ENCODE data around the gene SLC25A21. TPM values are rescaled to one million over a fixed set of nuclear protein-coding genes. Genes with fewer than 3 reads are reported as not detected.

SLC25A21 gene
- total and polyA plus RNA-seq, 2 of the 13 experiments (the other 11 are each of a cell fraction or from before 2014, with no cell fraction given), result 1.9 to 2.9 TPM

DNA sequence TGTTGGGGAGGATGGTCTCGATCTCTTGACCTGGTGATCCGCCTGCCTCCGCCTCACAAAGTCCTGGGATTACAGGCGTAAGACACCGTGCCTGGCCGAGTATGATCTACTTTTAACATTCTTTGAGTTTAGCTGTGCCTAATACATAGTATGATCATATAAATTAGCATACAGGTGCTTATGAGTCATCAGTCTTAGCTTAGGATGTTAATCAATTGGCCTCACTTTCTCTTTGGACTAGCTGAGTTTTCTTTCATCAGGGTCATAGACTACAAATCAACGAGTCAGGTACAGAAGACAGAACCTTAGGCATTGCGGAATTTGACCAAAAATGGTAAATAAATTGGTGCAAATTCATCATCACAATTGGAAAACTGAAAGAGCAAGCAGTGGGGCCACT, 2.2 kb downstream of the SLC25A21 start:
- BruUV-seq (replicated peaks), result no TSS peak

DNA sequence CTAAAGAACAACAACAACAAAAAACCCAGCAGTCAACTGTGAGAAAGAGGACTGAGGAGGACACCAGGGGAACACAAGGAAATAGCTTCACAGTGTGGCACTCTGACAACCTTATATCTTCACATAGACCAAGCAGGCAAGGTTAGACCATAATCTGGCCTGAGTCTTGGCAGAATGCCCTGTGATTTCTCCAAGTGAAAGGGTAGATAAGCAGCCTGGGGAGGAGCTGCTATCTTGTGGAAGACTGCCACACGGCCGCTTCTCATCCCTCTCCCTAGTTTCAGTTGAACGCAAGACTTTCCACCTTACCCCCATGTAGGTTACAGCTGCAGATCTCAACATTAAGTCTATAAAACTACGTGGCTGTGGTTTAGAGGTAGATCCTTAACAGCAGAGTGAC, 3.7 kb downstream of the SLC25A21 start:
- ChIA-PET CTCF (ENCODE audit: low intra/inter-chr PET ratio, low total read pairs) (no interaction called here), POLR2A (no interaction called here)
- Histone ChIP-seq H3K79me2 (ENCODE audit: insufficient read depth, low read length) (no peaks in the 10 kb centered on the region), H3K9ac (ENCODE audit: insufficient read depth, low read depth, low read length) (no peak overlapping the region), H3K27ac (ENCODE audit: extremely low read length, insufficient read depth, low read length) (no peak overlapping the region), H3K27me3 (ENCODE audit: control insufficient read depth in 1 of 2, insufficient read depth in 2 of 2, low read length in 2 of 2) (peaks cover 0 to 12% of the 10 kb centered on the region in 2 experiments; a peak in 1 of 5 replicates), H4K20me1 (ENCODE audit: insufficient read depth, low read length) (no peaks in the 10 kb centered on the region), H3K4me2 (ENCODE audit: low read depth, low read length) (no peak overlapping the region), H2AFZ (ENCODE audit: low read length) (peak overlapping the region; percentile 32), H3K9me3 (ENCODE audit: low read length) (no peaks in the 10 kb centered on the region), H3K4me1 (ENCODE audit: insufficient read depth, low read length) (peaks cover 14% of the 10 kb centered on the region), H3K4me3 (replicated peaks in 1 of 3; ENCODE audit: insufficient read depth in 1 of 3, low read depth in 2 of 3, low read length in 3 of 3) (no peak overlapping the region), H3K36me3 (replicated peaks in 1 of 2; ENCODE audit: control insufficient read depth in 1 of 2, insufficient read depth in 2 of 2, low read length in 2 of 2) (no peaks in the 10 kb centered on the region)
- TF ChIP-seq, protein P1, sequence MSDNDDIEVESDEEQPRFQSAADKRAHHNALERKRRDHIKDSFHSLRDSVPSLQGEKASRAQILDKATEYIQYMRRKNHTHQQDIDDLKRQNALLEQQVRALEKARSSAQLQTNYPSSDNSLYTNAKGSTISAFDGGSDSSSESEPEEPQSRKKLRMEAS (IDR thresholded peaks at IDR 0.05), result no peak
- TF ChIP-seq RAD51 (IDR thresholded peaks at IDR 0.05; ENCODE audit: borderline replicate concordance), result no peak
- TF ChIP-seq, protein P2, sequence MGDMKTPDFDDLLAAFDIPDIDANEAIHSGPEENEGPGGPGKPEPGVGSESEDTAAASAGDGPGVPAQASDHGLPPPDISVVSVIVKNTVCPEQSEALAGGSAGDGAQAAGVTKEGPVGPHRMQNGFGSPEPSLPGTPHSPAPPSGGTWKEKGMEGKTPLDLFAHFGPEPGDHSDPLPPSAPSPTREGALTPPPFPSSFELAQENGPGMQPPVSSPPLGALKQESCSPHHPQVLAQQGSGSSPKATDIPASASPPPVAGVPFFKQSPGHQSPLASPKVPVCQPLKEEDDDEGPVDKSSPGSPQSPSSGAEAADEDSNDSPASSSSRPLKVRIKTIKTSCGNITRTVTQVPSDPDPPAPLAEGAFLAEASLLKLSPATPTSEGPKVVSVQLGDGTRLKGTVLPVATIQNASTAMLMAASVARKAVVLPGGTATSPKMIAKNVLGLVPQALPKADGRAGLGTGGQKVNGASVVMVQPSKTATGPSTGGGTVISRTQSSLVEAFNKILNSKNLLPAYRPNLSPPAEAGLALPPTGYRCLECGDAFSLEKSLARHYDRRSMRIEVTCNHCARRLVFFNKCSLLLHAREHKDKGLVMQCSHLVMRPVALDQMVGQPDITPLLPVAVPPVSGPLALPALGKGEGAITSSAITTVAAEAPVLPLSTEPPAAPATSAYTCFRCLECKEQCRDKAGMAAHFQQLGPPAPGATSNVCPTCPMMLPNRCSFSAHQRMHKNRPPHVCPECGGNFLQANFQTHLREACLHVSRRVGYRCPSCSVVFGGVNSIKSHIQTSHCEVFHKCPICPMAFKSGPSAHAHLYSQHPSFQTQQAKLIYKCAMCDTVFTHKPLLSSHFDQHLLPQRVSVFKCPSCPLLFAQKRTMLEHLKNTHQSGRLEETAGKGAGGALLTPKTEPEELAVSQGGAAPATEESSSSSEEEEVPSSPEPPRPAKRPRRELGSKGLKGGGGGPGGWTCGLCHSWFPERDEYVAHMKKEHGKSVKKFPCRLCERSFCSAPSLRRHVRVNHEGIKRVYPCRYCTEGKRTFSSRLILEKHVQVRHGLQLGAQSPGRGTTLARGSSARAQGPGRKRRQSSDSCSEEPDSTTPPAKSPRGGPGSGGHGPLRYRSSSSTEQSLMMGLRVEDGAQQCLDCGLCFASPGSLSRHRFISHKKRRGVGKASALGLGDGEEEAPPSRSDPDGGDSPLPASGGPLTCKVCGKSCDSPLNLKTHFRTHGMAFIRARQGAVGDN (CRISPR knock-in tag; IDR thresholded peaks at IDR 0.05), result no peak
- TF ChIP-seq, protein P3, sequence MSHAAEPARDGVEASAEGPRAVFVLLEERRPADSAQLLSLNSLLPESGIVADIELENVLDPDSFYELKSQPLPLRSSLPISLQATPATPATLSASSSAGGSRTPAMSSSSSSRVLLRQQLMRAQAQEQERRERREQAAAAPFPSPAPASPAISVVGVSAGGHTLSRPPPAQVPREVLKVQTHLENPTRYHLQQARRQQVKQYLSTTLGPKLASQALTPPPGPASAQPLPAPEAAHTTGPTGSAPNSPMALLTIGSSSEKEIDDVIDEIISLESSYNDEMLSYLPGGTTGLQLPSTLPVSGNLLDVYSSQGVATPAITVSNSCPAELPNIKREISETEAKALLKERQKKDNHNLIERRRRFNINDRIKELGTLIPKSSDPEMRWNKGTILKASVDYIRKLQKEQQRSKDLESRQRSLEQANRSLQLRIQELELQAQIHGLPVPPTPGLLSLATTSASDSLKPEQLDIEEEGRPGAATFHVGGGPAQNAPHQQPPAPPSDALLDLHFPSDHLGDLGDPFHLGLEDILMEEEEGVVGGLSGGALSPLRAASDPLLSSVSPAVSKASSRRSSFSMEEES (CRISPR knock-in tag; IDR thresholded peaks at IDR 0.05), result no peak
- no peak for TF ChIP-seq SPEN (CRISPR knock-in tag; IDR thresholded peaks at IDR 0.05; ENCODE audit: low read depth)
- TF ChIP-seq HDAC1 (CRISPR knock-in tag; IDR thresholded peaks at IDR 0.05), result no peak
- no peak for FAIRE-seq
- no TSS peak for BruUV-seq (replicated peaks)
- no peak for DNase-seq (ENCODE audit: low spot score)
- in situ Hi-C loops (cut with HindIII; ENCODE audit: extremely low pct_ligation_motif_present, low pct_unique_long_range_greater_than_20kb), result no loop called here
- no peak for ATAC-seq
- intact Hi-C loops (cut with micrococcal nuclease; ENCODE audit: unreplicated experiment), result no loop called here
- WGBS (ENCODE audit: low lambda C conversion rate), result 43% methylated on average over 4 of the region's 4 CpGs

More for the DNA sequence above, 2.2 kb downstream of the SLC25A21 start:
- ChIA-PET POLR2A (interaction anchor here (0.6 to 3.4 kb wide), 3 partner anchors 15 to 67 kb away, joined by 5 to 29 read pairs (median 6); partner anchors contain the start of gene MIPOL1), CTCF (ENCODE audit: low intra/inter-chr PET ratio, low total read pairs) (no interaction called here)
- TF ChIP-seq, protein P1 (IDR thresholded peaks at IDR 0.05), result no peak
- peak; percentile 74 for TF ChIP-seq CREB1 (IDR thresholded peaks at IDR 0.05)
- no peak for TF ChIP-seq CREB1 (CRISPR knock-in tag; IDR thresholded peaks at IDR 0.05)
- FAIRE-seq, result no peak
- no peak overlapping the region for H3K27ac ChIP-seq (ENCODE audit: extremely low read length, insufficient read depth, low read length)
- no peaks in the 10 kb centered on the region for H3K9me3 ChIP-seq (ENCODE audit: low read length)
- no peak for DNase-seq (ENCODE audit: low spot score)
- 72% methylated on average over 8 of the region's 8 CpGs for WGBS (ENCODE audit: low lambda C conversion rate)
- H3K27me3 ChIP-seq (ENCODE audit: control insufficient read depth in 1 of 2, insufficient read depth in 2 of 2, low read length in 2 of 2), result peaks cover 0 to 12% of the 10 kb centered on the region in 2 experiments; a peak in 1 of 5 replicates
- ATAC-seq, result no peak
- no peaks in the 10 kb centered on the region for H3K36me3 ChIP-seq (replicated peaks in 1 of 2; ENCODE audit: control insufficient read depth in 1 of 2, insufficient read depth in 2 of 2, low read length in 2 of 2)
- in situ Hi-C loops (cut with HindIII; ENCODE audit: extremely low pct_ligation_motif_present, low pct_unique_long_range_greater_than_20kb) (no loop called here), intact Hi-C loops (cut with micrococcal nuclease; ENCODE audit: unreplicated experiment) (loop anchor here (10.0 kb wide), 1 partner anchor 1525 kb away; no protein-coding TSS in a partner anchor)
- no peak overlapping the region for H3K4me2 ChIP-seq (ENCODE audit: low read depth, low read length)
- H2AFZ ChIP-seq (ENCODE audit: low read length), result no peak overlapping the region
- no peak overlapping the region for H3K4me3 ChIP-seq (replicated peaks in 1 of 3; ENCODE audit: insufficient read depth in 1 of 3, low read depth in 2 of 3, low read length in 3 of 3)
- no peaks in the 10 kb centered on the region for H3K79me2 ChIP-seq (ENCODE audit: insufficient read depth, low read length)
- H4K20me1 ChIP-seq (ENCODE audit: insufficient read depth, low read length), result no peaks in the 10 kb centered on the region
- peaks cover 14% of the 10 kb centered on the region for H3K4me1 ChIP-seq (ENCODE audit: insufficient read depth, low read length)
- H3K9ac ChIP-seq (ENCODE audit: insufficient read depth, low read depth, low read length), result no peak overlapping the region
